Neural progenitor cell (in vitro differentiated cells): ENCODE measurements around the gene PRDM15. TPM values are rescaled to one million over a fixed set of nuclear protein-coding genes. Genes with fewer than 3 reads are reported as not detected.

Experiments
- DNase-seq: peaks from one replicate; pipeline ENCODE4 v3.0.0-alpha.2; 2016; ENCODE audit warnings: low spot score
- H2AFZ ChIP-seq: fragments of 200-600 bp; sonication (generic); replicated peaks from 2 replicates; pipeline ENCODE4 v1.6.1; 2016; ENCODE audit warnings: antibody characterized with exemption
- H3F3A ChIP-seq: fragments of 200-600 bp; sonication (generic); 2 replicates; pipeline ENCODE4 v1.6.1; 2016; ENCODE audit warnings: antibody characterized with exemption, low read depth
- H3K27ac ChIP-seq: fragments of 200-600 bp; sonication (generic); 2 replicates; pipeline ENCODE4 v1.5.1; 2016; ENCODE audit warnings: mild to moderate bottlenecking
- H3K27me3 ChIP-seq: fragments of 200-600 bp; sonication (generic); 2 replicates; pipeline ENCODE4 v1.6.1; 2016; ENCODE audit warnings: mild to moderate bottlenecking, moderate library complexity
- H3K36me3 ChIP-seq: fragments of 200-600 bp; sonication (generic); 2 replicates; pipeline ENCODE4 v1.5.1; 2016
- H3K4me1 ChIP-seq: fragments of 200-600 bp; sonication (generic); 2 replicates; pipeline ENCODE4 v1.6.1; 2016; ENCODE audit warnings: mixed run types
- H3K4me2 ChIP-seq: fragments of 200-600 bp; sonication (generic); 2 replicates; pipeline ENCODE4 v1.6.1; 2016
- H3K4me3 ChIP-seq: fragments of 200-600 bp; sonication (generic); 2 replicates; pipeline ENCODE4 v1.5.1; 2016
- H3K79me2 ChIP-seq: fragments of 200-600 bp; sonication (generic); 2 replicates; pipeline ENCODE4 v1.6.1; 2016; ENCODE audit warnings: low read depth
- H3K9ac ChIP-seq: fragments of 200-600 bp; sonication (generic); 2 replicates; pipeline ENCODE4 v1.6.1; 2016
- H3K9me3 ChIP-seq: fragments of 200-600 bp; sonication (generic); 2 replicates; pipeline ENCODE4 v1.5.1; 2016; ENCODE audit warnings: low read depth
- H4K20me1 ChIP-seq: fragments of 200-600 bp; sonication (generic); 2 replicates; pipeline ENCODE4 v1.6.1; 2016; ENCODE audit warnings: low read depth
- H3K27ac Mint-ChIP-seq: 3 replicates; pipeline ENCODE4 v1.8.0; 2021; ENCODE audit warnings: mixed read lengths
- H3K27me3 Mint-ChIP-seq: 2 replicates; pipeline ENCODE4 v1.8.0; 2022; ENCODE audit warnings: low read depth, mild to moderate bottlenecking, inconsistent platforms, moderate library complexity, mixed read lengths; ENCODE audit not compliant: insufficient read depth
- H3K36me3 Mint-ChIP-seq: 3 replicates; pipeline ENCODE4 v1.8.0; 2021; ENCODE audit warnings: mixed read lengths
- H3K4me1 Mint-ChIP-seq: 3 replicates; pipeline ENCODE4 v1.8.0; 2021; ENCODE audit warnings: mixed read lengths
- H3K4me3 Mint-ChIP-seq: 3 replicates; pipeline ENCODE4 v1.8.0; 2021; ENCODE audit warnings: mild to moderate bottlenecking, moderate library complexity, mixed read lengths
- H3K9me3 Mint-ChIP-seq: 3 replicates; pipeline ENCODE4 v1.8.0; 2020; ENCODE audit warnings: mixed read lengths
- CTCF ChIP-seq: fragments of 200-600 bp; sonication (generic); IDR thresholded peaks from 2 replicates; pipeline ENCODE4 v1.5.1; 2017; ENCODE audit warnings: antibody characterized with exemption, mild to moderate bottlenecking
- EZH2 ChIP-seq: fragments of 200-600 bp; sonication (generic); IDR thresholded peaks from 2 replicates; pipeline ENCODE4 v1.6.1; 2017; ENCODE audit warnings: antibody characterized with exemption, mild to moderate bottlenecking, moderate library complexity
- EZH2phosphoT487 ChIP-seq: fragments of 200-600 bp; sonication (generic); IDR thresholded peaks from 2 replicates; pipeline ENCODE4 v1.6.1; 2017; ENCODE audit warnings: antibody characterized with exemption
- total RNA-seq: library from RNA; depleted of rRNA; stranded (reverse); fragments of >200 nt; gene quantifications from 2 replicates; pipeline ENCODE4 v1.2.3, GENCODE V29; 2015; ENCODE audit warnings: low replicate concordance

Gene PRDM15
- total RNA-seq, 1 donor from 2014 or later, result 9.0 TPM

GRCh38 chr21:41886328-41886727 is 7.2 kb upstream of the PRDM15 start:
- Histone ChIP-seq H2AFZ (no peak overlapping the region), H3F3A (no peaks in the 10 kb centered on the region), H3K4me2 (no peak overlapping the region), H3K9ac (no peak overlapping the region), H3K27me3 (no peaks in the 10 kb centered on the region), H3K36me3 (no peaks in the 10 kb centered on the region), H4K20me1 (no peaks in the 10 kb centered on the region), H3K4me3 (no peak overlapping the region), H3K79me2 (no peaks in the 10 kb centered on the region), H3K9me3 (no peaks in the 10 kb centered on the region), H3K4me1 (no peaks in the 10 kb centered on the region), H3K27ac (no peak overlapping the region)
- peaks cover 4% of the 10 kb centered on the region for H3K4me1 Mint-ChIP-seq
- H3K27me3 Mint-ChIP-seq, result peaks cover 9% of the 10 kb centered on the region
- no peak overlapping the region for H3K4me3 Mint-ChIP-seq
- H3K27ac Mint-ChIP-seq, result no peak overlapping the region
- DNase-seq, result no peak
- H3K9me3 Mint-ChIP-seq, result no peaks in the 10 kb centered on the region
- TF ChIP-seq EZH2phosphoT487 (no peak), CTCF (no peak), EZH2 (no peak)
- no peaks in the 10 kb centered on the region for H3K36me3 Mint-ChIP-seq

- TF ChIP-seq CTCF (no peak), EZH2phosphoT487 (no peak), EZH2 (no peak)
- Histone ChIP-seq H3K4me1 (no peaks in the 10 kb centered on the region), H2AFZ (no peak overlapping the region), H3K9ac (no peak overlapping the region), H3K27ac (no peak overlapping the region), H3K27me3 (no peaks in the 10 kb centered on the region), H3K4me2 (no peak overlapping the region), H3K9me3 (no peaks in the 10 kb centered on the region), H3K4me3 (no peak overlapping the region), H4K20me1 (no peaks in the 10 kb centered on the region), H3K36me3 (no peaks in the 10 kb centered on the region), H3F3A (no peaks in the 10 kb centered on the region), H3K79me2 (no peaks in the 10 kb centered on the region)
- Mint-ChIP-seq H3K27ac (peak overlapping the region; percentile 69), H3K27me3 (peaks cover 9% of the 10 kb centered on the region), H3K9me3 (no peaks in the 10 kb centered on the region), H3K4me3 (no peak overlapping the region), H3K36me3 (no peaks in the 10 kb centered on the region), H3K4me1 (peaks cover 4% of the 10 kb centered on the region)
- no peak for DNase-seq
Observed at GRCh38 chr21:41885341-41886024, 6.3 kb upstream of the PRDM15 start.

GRCh38 chr21:41884501-41885030 is 5.4 kb upstream of the PRDM15 start:
- Histone ChIP-seq H2AFZ (no peak overlapping the region), H3K4me1 (peaks cover 3% of the 10 kb centered on the region), H4K20me1 (no peaks in the 10 kb centered on the region), H3K79me2 (no peaks in the 10 kb centered on the region), H3K4me3 (no peak overlapping the region), H3K9me3 (no peaks in the 10 kb centered on the region), H3K27ac (no peak overlapping the region), H3K4me2 (no peak overlapping the region), H3K27me3 (no peaks in the 10 kb centered on the region), H3K36me3 (no peaks in the 10 kb centered on the region), H3K9ac (no peak overlapping the region), H3F3A (no peaks in the 10 kb centered on the region)
- Mint-ChIP-seq H3K4me3 (no peak overlapping the region), H3K27ac (no peak overlapping the region), H3K9me3 (no peaks in the 10 kb centered on the region), H3K27me3 (peaks cover 9% of the 10 kb centered on the region), H3K4me1 (peaks cover 9% of the 10 kb centered on the region), H3K36me3 (no peaks in the 10 kb centered on the region)
- no peak for DNase-seq
- TF ChIP-seq CTCF (no peak), EZH2 (no peak), EZH2phosphoT487 (no peak)
